ENCODE data around the gene GAS2L2.

Gene GAS2L2

GRCh38 chr17:35752945-35753764 is at the start of gene GAS2L2:
Gene GAS2L2 (minus strand): TSS chr17:35753239. CDS start chr17:35752850, 389 bp downstream.
- Histone ChIP-seq H3K27me3 (ENCODE audit: control insufficient read depth, insufficient read depth, low read length) (peaks cover 27% of the 10 kb centered on the region), H3K9ac (ENCODE audit: low read depth, low read length) (no peak within 1 kb of the TSS), H3K9me3 (ENCODE audit: control insufficient read depth, insufficient read depth, low read length) (no peaks in the 10 kb centered on the region), H3K4me1 (ENCODE audit: control insufficient read depth, insufficient read depth, low read length) (peaks cover 4% of the 10 kb centered on the region), H3K4me3 (ENCODE audit: low read depth, low read length) (no peak within 1 kb of the TSS), H3K36me3 (ENCODE audit: control insufficient read depth, insufficient read depth, low read length) (no peaks in the 10 kb centered on the region)

DNA sequence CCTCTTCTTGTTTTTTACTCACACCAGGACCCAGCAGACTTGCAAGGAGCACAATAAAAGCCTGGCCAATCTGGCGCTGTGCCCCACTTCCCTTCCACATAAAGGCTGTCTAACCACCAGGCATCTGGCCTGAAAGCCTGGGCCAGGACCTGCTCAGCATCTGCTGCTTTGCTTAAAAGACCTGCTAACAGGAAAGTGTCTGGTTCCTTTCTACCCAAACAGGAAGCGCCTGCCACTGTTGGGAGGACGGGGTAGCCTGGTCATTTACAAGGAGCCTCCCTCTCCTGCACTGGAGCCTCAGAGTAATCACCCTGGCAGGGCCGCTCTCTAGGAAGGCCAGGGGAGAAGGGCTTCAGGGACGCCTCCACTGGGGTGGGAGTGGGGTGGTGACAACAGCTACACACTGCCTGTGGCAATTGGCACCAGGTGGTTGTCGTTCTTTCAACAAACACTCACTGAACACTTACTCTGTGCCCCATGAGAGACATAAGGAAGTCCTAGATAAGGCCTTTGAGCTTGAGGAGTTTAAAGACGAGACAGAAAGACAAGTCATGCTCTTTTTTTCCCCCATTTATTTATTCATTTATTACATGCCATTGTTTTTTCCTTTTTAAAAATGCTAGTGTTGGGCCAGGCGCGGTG is 48.7 kb upstream of the GAS2L2 start:
- Histone ChIP-seq H3K9ac (ENCODE audit: low read depth, low read length) (no peak overlapping the region), H3K36me3 (ENCODE audit: control insufficient read depth, insufficient read depth, low read length) (no peaks in the 10 kb centered on the region), H3K4me1 (ENCODE audit: control insufficient read depth, insufficient read depth, low read length) (no peaks in the 10 kb centered on the region), H3K27me3 (ENCODE audit: control insufficient read depth, insufficient read depth, low read length) (peaks cover 21% of the 10 kb centered on the region), H3K9me3 (ENCODE audit: control insufficient read depth, insufficient read depth, low read length) (no peaks in the 10 kb centered on the region), H3K4me3 (ENCODE audit: low read depth, low read length) (no peak overlapping the region)

DNA sequence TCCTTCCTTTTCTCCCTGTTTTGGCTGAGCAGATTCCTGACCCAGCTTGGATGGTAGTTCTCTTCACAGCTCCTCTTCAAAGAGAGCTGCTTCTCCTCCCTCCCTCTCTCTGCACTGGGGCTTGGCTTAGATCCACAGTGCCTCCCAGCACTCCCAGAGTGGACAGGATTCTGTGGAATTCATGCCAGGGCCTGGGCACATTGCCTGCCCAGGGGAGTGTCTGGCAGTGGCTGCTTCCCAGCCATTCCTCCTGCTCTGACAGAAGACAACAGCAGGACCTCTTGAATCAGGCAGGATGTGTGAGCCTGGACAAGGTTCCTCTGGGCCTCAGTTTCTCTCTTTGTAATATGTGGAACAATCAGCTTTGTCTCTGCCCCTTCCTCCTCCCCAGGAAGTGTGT is 46.9 kb upstream of the GAS2L2 start:
- H3K4me3 ChIP-seq (ENCODE audit: low read depth, low read length), result no peak overlapping the region
- peaks cover 36% of the 10 kb centered on the region for H3K27me3 ChIP-seq (ENCODE audit: control insufficient read depth, insufficient read depth, low read length)
- H3K36me3 ChIP-seq (ENCODE audit: control insufficient read depth, insufficient read depth, low read length), result no peaks in the 10 kb centered on the region
- no peaks in the 10 kb centered on the region for H3K9me3 ChIP-seq (ENCODE audit: control insufficient read depth, insufficient read depth, low read length)
- no peak overlapping the region for H3K9ac ChIP-seq (ENCODE audit: low read depth, low read length)
- no peaks in the 10 kb centered on the region for H3K4me1 ChIP-seq (ENCODE audit: control insufficient read depth, insufficient read depth, low read length)

DNA sequence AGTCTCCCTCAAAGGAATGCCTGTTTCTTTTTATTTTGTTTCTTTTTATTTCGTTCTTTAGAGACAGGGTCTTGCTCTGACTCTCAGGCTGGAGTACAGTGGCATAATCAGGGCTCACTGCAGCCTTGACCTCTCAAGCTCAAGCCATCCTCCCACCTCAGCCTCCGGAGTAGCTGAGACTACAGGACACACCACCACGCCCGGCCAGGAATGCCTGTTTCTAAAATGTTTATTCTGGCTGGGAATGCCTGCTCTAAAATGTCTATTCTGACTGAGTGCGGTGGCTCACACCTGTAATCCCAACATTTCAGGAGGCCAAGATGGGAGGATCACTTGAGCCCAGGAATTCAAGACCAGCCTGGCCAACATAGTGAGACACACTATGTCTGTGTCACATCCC is 44.9 kb upstream of the GAS2L2 start:
- H3K4me1 ChIP-seq (ENCODE audit: control insufficient read depth, insufficient read depth, low read length), result no peaks in the 10 kb centered on the region
- no peak overlapping the region for H3K4me3 ChIP-seq (ENCODE audit: low read depth, low read length)
- no peak overlapping the region for H3K9ac ChIP-seq (ENCODE audit: low read depth, low read length)
- peaks cover 56% of the 10 kb centered on the region for H3K27me3 ChIP-seq (ENCODE audit: control insufficient read depth, insufficient read depth, low read length)
- no peaks in the 10 kb centered on the region for H3K36me3 ChIP-seq (ENCODE audit: control insufficient read depth, insufficient read depth, low read length)
- H3K9me3 ChIP-seq (ENCODE audit: control insufficient read depth, insufficient read depth, low read length), result no peaks in the 10 kb centered on the region

- Histone ChIP-seq H3K36me3 (ENCODE audit: control insufficient read depth, insufficient read depth, low read length) (no peaks in the 10 kb centered on the region), H3K4me3 (ENCODE audit: low read depth, low read length) (no peak overlapping the region), H3K4me1 (ENCODE audit: control insufficient read depth, insufficient read depth, low read length) (no peaks in the 10 kb centered on the region), H3K27me3 (ENCODE audit: control insufficient read depth, insufficient read depth, low read length) (peaks cover 61% of the 10 kb centered on the region), H3K9ac (ENCODE audit: low read depth, low read length) (no peak overlapping the region), H3K9me3 (ENCODE audit: control insufficient read depth, insufficient read depth, low read length) (no peaks in the 10 kb centered on the region)
Measured at GRCh38 chr17:35797370-35797769, 44.3 kb upstream of the GAS2L2 start.

- Histone ChIP-seq H3K9me3 (ENCODE audit: control insufficient read depth, insufficient read depth, low read length) (no peaks in the 10 kb centered on the region), H3K27me3 (ENCODE audit: control insufficient read depth, insufficient read depth, low read length) (peaks cover 66% of the 10 kb centered on the region), H3K4me3 (ENCODE audit: low read depth, low read length) (no peak overlapping the region), H3K9ac (ENCODE audit: low read depth, low read length) (no peak overlapping the region), H3K4me1 (ENCODE audit: control insufficient read depth, insufficient read depth, low read length) (no peaks in the 10 kb centered on the region), H3K36me3 (ENCODE audit: control insufficient read depth, insufficient read depth, low read length) (no peaks in the 10 kb centered on the region)
Measured at GRCh38 chr17:35796942-35797341, 43.9 kb upstream of the GAS2L2 start.

DNA sequence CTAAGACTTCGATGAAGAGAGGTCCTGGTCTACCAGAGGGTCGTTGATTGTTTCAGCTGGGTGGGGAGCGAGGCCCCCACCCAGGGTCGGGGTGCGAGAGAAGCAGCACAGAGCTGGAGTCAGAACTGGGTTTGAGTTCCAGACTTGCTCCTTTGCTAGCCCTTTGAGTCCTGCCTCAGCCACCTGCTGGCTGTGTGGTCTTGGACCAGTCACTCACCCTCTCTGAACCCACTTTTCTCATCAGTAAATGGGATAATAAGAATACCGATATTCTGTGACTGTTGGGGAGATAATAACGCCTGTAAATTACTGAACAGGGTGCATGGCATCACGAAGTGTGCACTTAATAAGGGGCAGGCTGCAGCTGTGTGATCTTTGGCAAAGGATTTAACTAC is 42.8 kb upstream of the GAS2L2 start:
- no peak overlapping the region for H3K9ac ChIP-seq (ENCODE audit: low read depth, low read length)
- peak overlapping the region; percentile 70 for H3K4me3 ChIP-seq (ENCODE audit: low read depth, low read length)
- no peaks in the 10 kb centered on the region for H3K9me3 ChIP-seq (ENCODE audit: control insufficient read depth, insufficient read depth, low read length)
- H3K27me3 ChIP-seq (ENCODE audit: control insufficient read depth, insufficient read depth, low read length), result peaks cover 75% of the 10 kb centered on the region
- H3K36me3 ChIP-seq (ENCODE audit: control insufficient read depth, insufficient read depth, low read length), result no peaks in the 10 kb centered on the region
- no peaks in the 10 kb centered on the region for H3K4me1 ChIP-seq (ENCODE audit: control insufficient read depth, insufficient read depth, low read length)

DNA sequence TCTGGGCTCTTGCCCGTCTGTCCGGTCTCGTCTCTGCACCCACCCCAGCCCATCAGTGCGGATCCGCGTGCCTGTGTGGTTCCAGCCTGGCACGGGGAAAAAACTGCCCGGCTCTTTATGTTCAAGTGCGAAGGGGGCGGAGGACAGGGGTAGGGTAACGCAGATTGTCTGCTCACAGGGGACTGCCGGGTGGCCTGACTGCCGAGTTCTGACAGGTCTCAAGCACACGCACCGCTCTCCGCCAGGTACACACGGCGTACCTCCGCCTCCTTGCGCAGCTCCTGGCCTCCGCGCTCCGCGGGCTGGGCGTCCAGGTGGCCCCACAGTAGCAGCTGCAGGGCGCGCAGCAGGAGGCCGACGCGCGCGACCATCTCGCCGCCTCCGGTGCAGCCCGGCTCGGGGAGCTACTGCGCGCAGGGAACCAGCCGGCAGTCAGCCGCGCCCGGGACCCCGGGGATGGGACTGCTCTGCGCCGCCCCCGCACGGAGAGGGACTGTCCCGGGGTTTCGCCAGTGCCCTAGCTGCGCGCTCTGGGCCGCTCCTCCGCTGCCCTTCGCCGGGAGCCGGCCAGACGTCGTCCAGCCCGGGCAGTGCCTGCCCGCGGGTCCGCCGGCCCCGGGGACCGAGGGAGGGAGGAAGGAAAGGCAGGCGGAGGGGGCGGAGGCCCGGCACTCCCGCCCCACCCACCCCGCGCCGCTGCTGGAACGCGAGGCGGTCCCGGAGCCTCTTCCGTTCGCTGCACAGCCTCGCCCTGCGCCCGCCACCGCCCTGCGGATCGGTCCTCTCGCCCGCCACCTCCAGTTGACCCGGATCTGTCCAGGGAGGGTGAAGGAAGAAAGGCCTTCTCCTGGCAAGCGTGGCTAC is 42.2 kb upstream of the GAS2L2 start, which contains the start of gene MMP28:
TSS of gene MMP28 (minus strand) at position 635 of the 864 bp plus-strand sequence. CDS start at position 371, 264 bp downstream.
- Histone ChIP-seq H3K27me3 (ENCODE audit: control insufficient read depth, insufficient read depth, low read length) (peaks cover 72% of the 10 kb centered on the region), H3K9ac (ENCODE audit: low read depth, low read length) (no peak within 1 kb of the TSS), H3K4me1 (ENCODE audit: control insufficient read depth, insufficient read depth, low read length) (no peaks in the 10 kb centered on the region), H3K9me3 (ENCODE audit: control insufficient read depth, insufficient read depth, low read length) (no peaks in the 10 kb centered on the region), H3K36me3 (ENCODE audit: control insufficient read depth, insufficient read depth, low read length) (no peaks in the 10 kb centered on the region), H3K4me3 (ENCODE audit: low read depth, low read length) (peak within 1 kb of the TSS; percentile 70)

- no peaks in the 10 kb centered on the region for H3K36me3 ChIP-seq (ENCODE audit: control insufficient read depth, insufficient read depth, low read length)
- H3K27me3 ChIP-seq (ENCODE audit: control insufficient read depth, insufficient read depth, low read length), result peaks cover 69% of the 10 kb centered on the region
- H3K9me3 ChIP-seq (ENCODE audit: control insufficient read depth, insufficient read depth, low read length), result no peaks in the 10 kb centered on the region
- no peak overlapping the region for H3K4me3 ChIP-seq (ENCODE audit: low read depth, low read length)
- no peaks in the 10 kb centered on the region for H3K4me1 ChIP-seq (ENCODE audit: control insufficient read depth, insufficient read depth, low read length)
- H3K9ac ChIP-seq (ENCODE audit: low read depth, low read length), result no peak overlapping the region
Measured at GRCh38 chr17:35793257-35793656, 40.2 kb upstream of the GAS2L2 start.

- Histone ChIP-seq H3K9me3 (ENCODE audit: control insufficient read depth, insufficient read depth, low read length) (no peaks in the 10 kb centered on the region), H3K4me3 (ENCODE audit: low read depth, low read length) (no peak overlapping the region), H3K27me3 (ENCODE audit: control insufficient read depth, insufficient read depth, low read length) (peaks cover 54% of the 10 kb centered on the region), H3K9ac (ENCODE audit: low read depth, low read length) (no peak overlapping the region), H3K36me3 (ENCODE audit: control insufficient read depth, insufficient read depth, low read length) (no peaks in the 10 kb centered on the region), H3K4me1 (ENCODE audit: control insufficient read depth, insufficient read depth, low read length) (no peaks in the 10 kb centered on the region)
Measured at GRCh38 chr17:35791681-35792350, 38.8 kb upstream of the GAS2L2 start.

GRCh38 chr17:35790841-35791240 is 37.8 kb upstream of the GAS2L2 start:
- H3K4me1 ChIP-seq (ENCODE audit: control insufficient read depth, insufficient read depth, low read length), result no peaks in the 10 kb centered on the region
- no peak overlapping the region for H3K4me3 ChIP-seq (ENCODE audit: low read depth, low read length)
- peaks cover 45% of the 10 kb centered on the region for H3K27me3 ChIP-seq (ENCODE audit: control insufficient read depth, insufficient read depth, low read length)
- no peaks in the 10 kb centered on the region for H3K36me3 ChIP-seq (ENCODE audit: control insufficient read depth, insufficient read depth, low read length)
- no peaks in the 10 kb centered on the region for H3K9me3 ChIP-seq (ENCODE audit: control insufficient read depth, insufficient read depth, low read length)
- H3K9ac ChIP-seq (ENCODE audit: low read depth, low read length), result no peak overlapping the region

All from iPS-15b (cell line).